ENCODE measurements around the gene KRT82. TPM values are rescaled to one million over a fixed set of nuclear protein-coding genes. Genes with fewer than 3 reads are reported as not detected.

The KRT82 gene
- total RNA-seq, 6 experiments from 2014 or later, result not detected

GRCh38 chr12:52380271-52380694 lies 25.9 kb downstream of the KRT82 start:
- Histone ChIP-seq H3K4me1 (no peaks in the 10 kb centered on the region), H3K27me3 (no peaks in the 10 kb centered on the region), H3K9me3 (no peaks in the 10 kb centered on the region), H3K36me3 (no peaks in the 10 kb centered on the region), H3K27ac (no peak overlapping the region), H3K4me3 (no peak overlapping the region)
- WGBS (ENCODE audit: insufficient coverage, low coverage, low lambda C conversion rate, missing lambda C conversion rate), result 25% methylated on average over 8 of the region's 15 CpGs
- peak in 1 of 4 donors; percentile 23 for ATAC-seq
- no peak for TF ChIP-seq POLR2A (IDR thresholded peaks at IDR 0.05)
- TF ChIP-seq, protein P1, sequence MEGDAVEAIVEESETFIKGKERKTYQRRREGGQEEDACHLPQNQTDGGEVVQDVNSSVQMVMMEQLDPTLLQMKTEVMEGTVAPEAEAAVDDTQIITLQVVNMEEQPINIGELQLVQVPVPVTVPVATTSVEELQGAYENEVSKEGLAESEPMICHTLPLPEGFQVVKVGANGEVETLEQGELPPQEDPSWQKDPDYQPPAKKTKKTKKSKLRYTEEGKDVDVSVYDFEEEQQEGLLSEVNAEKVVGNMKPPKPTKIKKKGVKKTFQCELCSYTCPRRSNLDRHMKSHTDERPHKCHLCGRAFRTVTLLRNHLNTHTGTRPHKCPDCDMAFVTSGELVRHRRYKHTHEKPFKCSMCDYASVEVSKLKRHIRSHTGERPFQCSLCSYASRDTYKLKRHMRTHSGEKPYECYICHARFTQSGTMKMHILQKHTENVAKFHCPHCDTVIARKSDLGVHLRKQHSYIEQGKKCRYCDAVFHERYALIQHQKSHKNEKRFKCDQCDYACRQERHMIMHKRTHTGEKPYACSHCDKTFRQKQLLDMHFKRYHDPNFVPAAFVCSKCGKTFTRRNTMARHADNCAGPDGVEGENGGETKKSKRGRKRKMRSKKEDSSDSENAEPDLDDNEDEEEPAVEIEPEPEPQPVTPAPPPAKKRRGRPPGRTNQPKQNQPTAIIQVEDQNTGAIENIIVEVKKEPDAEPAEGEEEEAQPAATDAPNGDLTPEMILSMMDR (IDR thresholded peaks at IDR 0.05), result peak in 3 of 4 donors; percentile 19 to 41 (median 25)
- intact Hi-C loops (cut with DNase I), result no loop called here
- no peak for DNase-seq

DNA sequence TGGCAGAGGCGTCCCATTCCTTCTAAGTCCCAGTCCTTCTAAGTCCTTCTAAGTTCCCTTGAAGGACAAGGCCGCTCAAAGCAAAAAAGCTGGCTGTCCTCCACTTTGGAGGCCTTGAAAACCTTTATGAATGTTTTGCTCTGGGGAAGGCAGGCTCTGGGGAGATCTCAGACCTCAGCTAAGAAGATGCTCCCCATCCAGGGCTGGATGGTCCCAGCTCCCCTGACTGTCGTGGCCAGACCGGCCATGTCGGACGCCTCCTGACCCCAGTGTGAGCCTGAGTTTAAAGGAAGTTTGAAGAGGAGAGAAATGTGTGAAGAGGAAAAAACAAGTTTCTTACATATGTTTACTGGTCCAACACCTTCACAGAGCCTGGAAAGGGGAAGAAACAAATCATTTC lies 26.6 kb downstream of the KRT82 start:
- intact Hi-C loops (cut with DNase I), result loop anchor here in 1 of 2 donors (10.0 kb wide), 1 partner anchor 495 kb away; no protein-coding TSS in a partner anchor
- Histone ChIP-seq H3K36me3 (no peaks in the 10 kb centered on the region), H3K27me3 (no peaks in the 10 kb centered on the region), H3K4me3 (no peak overlapping the region), H3K9me3 (no peaks in the 10 kb centered on the region), H3K27ac (no peak overlapping the region), H3K4me1 (no peaks in the 10 kb centered on the region)
- ATAC-seq (no peak), DNase-seq (no peak)
- 69% methylated on average over 2 of the region's 6 CpGs for WGBS (ENCODE audit: insufficient coverage, low coverage, low lambda C conversion rate, missing lambda C conversion rate)
- no peak for TF ChIP-seq POLR2A (IDR thresholded peaks at IDR 0.05)
- TF ChIP-seq, protein P1 (IDR thresholded peaks at IDR 0.05), result no peak

DNA sequence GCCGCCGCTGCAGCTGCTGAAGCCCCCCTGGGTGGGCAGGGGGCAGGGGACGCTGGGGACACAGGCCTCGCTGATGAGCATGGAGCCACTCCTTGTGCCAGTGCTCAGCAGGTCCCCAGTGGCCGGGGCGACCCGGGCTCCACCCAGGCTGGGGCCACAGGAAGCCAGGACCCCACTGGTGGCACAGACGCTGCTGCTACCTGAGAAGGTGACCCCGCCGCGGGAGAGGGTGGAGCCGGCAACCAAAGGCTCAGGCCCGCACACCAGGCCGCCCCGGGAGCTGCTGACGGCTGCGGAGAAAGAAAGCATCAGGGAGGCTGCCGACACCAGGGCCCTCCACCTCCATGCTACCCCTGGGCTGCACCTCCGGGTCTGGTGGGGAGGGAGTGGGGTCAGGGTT lies 28.0 kb downstream of the KRT82 start:
- no peaks in the 10 kb centered on the region for H3K9me3 ChIP-seq
- intact Hi-C loops (cut with DNase I), result loop anchor here in 1 of 2 donors (10.0 kb wide), 1 partner anchor 497 kb away; no protein-coding TSS in a partner anchor
- ATAC-seq, result peak in 1 of 4 donors; percentile 23
- H3K27ac ChIP-seq, result no peak overlapping the region
- H3K27me3 ChIP-seq, result no peaks in the 10 kb centered on the region
- H3K4me1 ChIP-seq, result no peaks in the 10 kb centered on the region
- no CpG with 5 or more reads among the region's 19 CpGs for WGBS (ENCODE audit: insufficient coverage, low coverage, low lambda C conversion rate, missing lambda C conversion rate)
- TF ChIP-seq POLR2A (IDR thresholded peaks at IDR 0.05), result no peak
- TF ChIP-seq, protein P1 (IDR thresholded peaks at IDR 0.05), result no peak
- H3K36me3 ChIP-seq, result no peaks in the 10 kb centered on the region
- H3K4me3 ChIP-seq, result no peak overlapping the region
- DNase-seq, result peak in 1 of 3 donors; percentile 14

- TF ChIP-seq POLR2A (IDR thresholded peaks at IDR 0.05), result no peak
- TF ChIP-seq, protein P1 (IDR thresholded peaks at IDR 0.05), result no peak
- WGBS (ENCODE audit: insufficient coverage, low coverage, low lambda C conversion rate, missing lambda C conversion rate), result 79% methylated on average over 3 of the region's 8 CpGs
- Histone ChIP-seq H3K27ac (no peak overlapping the region), H3K9me3 (no peaks in the 10 kb centered on the region), H3K4me1 (no peaks in the 10 kb centered on the region), H3K4me3 (no peak overlapping the region), H3K27me3 (no peaks in the 10 kb centered on the region), H3K36me3 (no peaks in the 10 kb centered on the region)
- ATAC-seq, result no peak
- no peak for DNase-seq
- intact Hi-C loops (cut with DNase I), result loop anchor here in 1 of 2 donors (10.0 kb wide), 1 partner anchor 498 kb away; no protein-coding TSS in a partner anchor
These were observed 28.9 kb downstream of the KRT82 start for GRCh38 chr12:52377266-52377665.

All from right lobe of liver (tissue), 6 donors.